H1 (cell line): ENCODE data around the gene SETDB2. TPM values are rescaled to one million over a fixed set of nuclear protein-coding genes. Genes with fewer than 3 reads are reported as not detected.

ENCODE experiments used
- NANOG ChIP-seq: IDR thresholded peaks from 2 replicates; pipeline ENCODE4 v1.6.1; 2011; ENCODE audit warnings: low read length, low read depth, mild to moderate bottlenecking, inconsistent platforms; ENCODE audit not compliant: insufficient read depth, poor library complexity, severe bottlenecking
- SUZ12 ChIP-seq: fragments of 200-600 bp; sonication (generic); IDR thresholded peaks from 2 replicates; pipeline ENCODE4 v1.6.1; 2012; ENCODE audit warnings: mild to moderate bottlenecking, inconsistent platforms, low read length, moderate library complexity, mixed read lengths
- polyA plus RNA-seq, 7 experiments: library from polyadenylated mRNA; depleted of rRNA in 3 of 7; stranded (reverse) in 5 of 7; unstranded in 2 of 7; fragments of >200 nt in 5 of 7; fragments of 200-250 nt in 2 of 7; gene quantifications; 1 replicate in 5 of 7; 2 replicates in 1 of 7; 4 replicates in 1 of 7; pipeline versions ENCODE4 v1.2.1 to v1.2.3, GENCODE V29; 2011 to 2013; ENCODE audit warnings: missing spikeins in 2 of 7, mixed read lengths in 2 of 7
- total RNA-seq: library from RNA; stranded (reverse); fragmentation: NEBNext Ultra II Directional; extraction: Animal tissue kit (Norgen Biotek cat#: 25700); gene quantifications from 2 replicates; pipeline ENCODE4 v1.2.1, GENCODE V29; 2021

Gene SETDB2
- total and polyA plus RNA-seq, 2 of the 8 experiments (the other 6 are each of a cell fraction or from before 2014, with no cell fraction given), result 1.2 to 6.1 TPM

DNA sequence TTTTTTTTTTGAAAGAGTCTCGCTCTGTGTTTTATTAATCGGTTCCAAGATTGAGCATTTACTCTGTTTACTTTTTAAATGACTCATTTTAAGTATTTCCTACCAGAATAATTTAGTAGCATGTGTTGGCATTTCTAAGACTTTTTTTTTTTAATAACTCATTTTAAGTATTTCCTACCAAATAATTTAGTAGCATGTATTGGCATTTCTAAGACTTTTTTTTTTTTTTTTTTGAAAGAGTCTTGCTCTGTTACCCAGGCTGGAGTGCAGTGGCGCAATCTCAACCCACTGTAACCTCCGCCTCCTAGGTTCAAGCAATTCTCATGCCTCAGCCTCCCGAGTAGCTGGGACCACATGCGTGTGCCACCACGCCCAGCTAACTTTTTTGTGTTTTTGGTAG is 13.1 kb downstream of the SETDB2 start (continued):
- no peak for TF ChIP-seq NANOG
- TF ChIP-seq SUZ12, result no peak
